ENCODE results near the gene RPL14.

RPL14 gene

DNA sequence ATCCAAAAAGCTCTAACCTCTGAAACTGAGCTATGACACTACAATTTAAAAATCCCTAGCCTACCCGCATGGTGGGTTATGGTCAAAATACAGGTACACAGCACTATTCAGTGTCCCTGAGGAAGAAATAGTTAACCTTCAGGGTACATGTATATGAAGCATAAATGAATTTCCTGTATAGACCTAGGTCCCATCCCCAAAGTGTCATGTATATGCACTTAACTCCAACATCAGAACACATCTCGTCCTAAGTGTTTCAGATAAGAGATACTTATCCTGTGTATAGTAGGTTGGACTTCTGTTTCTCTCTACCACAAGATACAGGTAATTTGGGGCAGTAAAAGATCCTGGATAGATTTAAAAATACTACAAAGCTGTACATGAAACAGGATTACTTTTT lies 6.4 kb downstream of the RPL14 start:
- ATAC-seq (peak; percentile 12), DNase-seq (no peak)

DNA sequence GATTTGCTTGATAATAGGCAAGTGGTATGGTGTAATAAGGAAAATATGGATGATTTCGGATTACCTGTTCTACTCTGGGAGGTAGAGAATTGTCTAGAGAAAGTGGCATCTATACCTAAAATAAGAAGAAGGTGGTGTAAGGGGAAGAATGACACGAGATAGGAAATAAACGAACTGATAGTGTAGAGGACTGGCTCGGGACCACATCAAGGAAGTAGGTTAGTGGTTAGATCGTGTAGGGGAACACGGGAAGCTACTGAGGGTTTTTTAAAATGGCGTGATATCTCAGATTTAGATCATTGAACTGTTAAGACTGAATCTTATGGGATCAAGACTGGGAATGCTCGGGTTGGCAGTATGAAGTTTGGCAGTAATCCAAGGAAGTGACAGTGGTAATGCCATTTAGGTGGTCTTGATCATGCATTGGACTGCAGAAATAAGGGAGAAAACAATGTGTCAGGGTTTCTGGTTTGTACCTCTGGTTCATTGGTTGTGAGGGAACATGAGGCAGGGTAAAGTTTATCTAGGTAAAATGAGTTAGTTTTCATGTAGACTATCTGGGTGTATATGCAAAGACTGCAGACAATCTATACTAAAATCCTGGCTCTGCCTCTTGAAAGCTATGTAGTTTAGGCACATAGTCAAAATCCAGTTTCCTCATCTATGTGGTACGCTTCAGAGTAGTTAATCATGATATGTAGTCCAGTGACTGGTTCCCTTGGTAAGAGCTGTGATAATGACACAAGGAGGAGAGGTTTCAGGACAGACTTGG lies 7.4 kb downstream of the RPL14 start:
- peak; percentile 48 for ATAC-seq
- DNase-seq, result no peak

DNA sequence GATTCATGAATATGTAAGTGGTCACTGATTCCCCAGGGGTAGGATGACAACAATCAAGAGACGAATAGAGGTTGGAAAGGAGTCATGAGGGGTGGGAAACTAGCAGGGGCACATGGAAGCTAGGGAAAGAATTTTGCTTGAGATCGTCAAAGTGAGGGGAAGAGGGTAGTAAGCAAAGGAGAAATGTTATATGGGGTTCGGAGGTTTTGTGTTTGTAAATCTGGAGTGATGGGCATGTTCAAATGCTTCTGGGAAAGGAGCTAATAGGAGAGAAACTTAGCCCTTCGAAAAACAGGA lies 7.9 kb downstream of the RPL14 start:
- ATAC-seq, result no peak
- DNase-seq, result no peak

DNA sequence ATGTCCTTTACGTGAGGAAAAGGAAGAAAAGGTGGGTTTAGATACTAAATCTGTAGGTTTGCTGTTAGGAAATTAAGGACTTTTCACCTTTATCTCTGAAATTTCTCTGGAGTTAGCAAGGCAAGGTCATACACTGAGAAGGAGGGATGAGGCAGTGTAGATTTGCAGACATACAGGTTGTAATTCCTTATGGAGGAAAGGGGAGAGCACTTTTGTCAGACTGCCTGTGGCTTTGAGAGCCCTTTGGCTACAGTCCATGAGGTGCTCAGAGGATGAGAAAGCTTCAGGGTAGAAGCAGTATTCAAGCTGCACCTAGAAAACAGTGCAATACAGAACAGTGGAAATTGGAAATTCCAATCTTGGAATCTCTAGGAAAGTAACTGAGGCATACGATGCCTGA lies 8.3 kb downstream of the RPL14 start:
- no peak for ATAC-seq

DNA sequence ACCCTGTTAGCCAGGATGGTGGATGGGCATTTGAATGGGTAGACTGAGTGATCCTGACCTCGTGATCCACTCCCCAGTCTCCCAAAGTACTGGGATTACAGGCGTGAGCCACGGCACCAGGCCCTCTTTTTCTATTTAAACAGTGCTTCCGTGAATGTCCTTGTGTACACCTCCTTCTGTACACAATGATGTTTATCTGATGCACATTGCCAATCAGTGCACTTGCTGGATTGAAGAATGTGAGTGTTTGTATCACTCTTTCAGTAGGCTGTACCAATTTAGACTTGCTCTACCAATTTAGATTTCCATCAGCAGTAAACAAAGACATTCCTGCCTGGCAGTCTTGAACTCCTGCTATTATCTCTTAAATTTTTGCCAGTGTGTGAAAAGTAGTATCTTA lies 10.9 kb downstream of the RPL14 start:
- no peak for ATAC-seq

More for the DNA sequence above, 8.3 kb downstream of the RPL14 start:
- no peak for DNase-seq

DNA sequence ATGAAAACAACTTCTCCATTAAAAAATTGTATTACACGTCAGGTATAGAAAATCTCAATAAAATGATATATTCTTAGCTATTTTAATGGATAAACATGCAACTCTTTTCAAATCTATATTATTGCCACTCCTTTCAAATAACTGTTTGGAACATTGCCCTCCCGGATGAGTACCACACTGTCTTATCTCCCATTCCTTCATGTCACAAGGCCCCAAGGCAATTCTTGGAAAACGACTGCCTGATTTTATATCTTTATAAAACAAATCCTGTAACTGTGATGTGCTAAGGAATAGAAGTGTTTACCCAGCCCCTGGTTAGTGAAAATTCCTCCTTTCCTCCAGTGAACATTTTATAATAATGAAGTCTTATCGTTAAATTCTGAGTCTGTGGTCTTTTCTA lies 13.6 kb downstream of the RPL14 start:
- ATAC-seq (no peak), DNase-seq (no peak)

More for the DNA sequence above, 10.9 kb downstream of the RPL14 start:
- DNase-seq, result no peak

DNA sequence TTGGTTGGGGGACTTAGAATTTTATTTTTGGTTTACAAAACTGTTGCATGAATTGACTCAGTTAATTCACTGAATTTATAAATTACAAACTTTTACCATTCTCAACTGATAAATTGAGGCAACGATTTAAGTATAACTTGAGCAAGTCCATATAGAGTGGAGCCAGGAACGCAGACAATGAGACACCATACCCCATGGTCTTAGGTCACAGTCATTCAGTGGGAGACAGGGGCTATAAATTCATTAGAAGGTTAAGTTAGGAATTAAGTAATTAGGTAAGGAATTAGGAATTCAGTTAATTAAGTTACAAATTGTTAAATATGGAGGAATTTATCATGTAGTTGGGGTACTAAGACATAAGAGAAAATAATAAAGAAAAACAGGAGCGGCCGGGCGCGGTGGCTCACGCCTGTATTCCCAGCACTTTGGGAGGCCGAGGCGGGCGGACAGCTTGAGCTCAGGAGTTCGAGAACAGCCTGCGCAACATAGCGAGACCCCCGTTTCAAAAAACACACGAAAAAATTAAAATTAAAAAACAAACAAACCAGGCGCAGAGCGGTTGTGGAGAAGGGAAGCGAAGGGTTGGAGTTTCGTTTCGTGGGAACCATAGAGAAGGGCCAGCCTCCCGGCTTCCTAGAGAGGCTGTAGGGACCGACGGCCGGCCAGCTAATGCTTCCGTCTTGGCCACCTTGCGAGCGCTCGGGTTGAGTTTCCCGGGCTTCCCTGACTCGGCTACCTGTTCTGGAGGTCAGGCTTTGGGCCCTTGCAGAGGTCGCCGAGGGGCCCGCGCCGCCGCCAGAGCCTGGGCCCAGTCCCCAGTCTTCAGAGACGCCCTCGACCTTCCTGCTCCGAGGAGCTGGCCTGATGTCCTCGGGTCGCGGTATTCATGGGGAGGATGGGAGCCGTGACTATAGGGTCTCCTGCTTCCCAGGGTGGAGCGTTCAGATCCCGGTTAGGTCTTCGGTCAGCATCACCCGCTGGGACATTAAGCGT lies 19.6 kb downstream of the RPL14 start, which contains the start of gene ZNF619:
TSS of gene ZNF619 (plus strand) at position 645 of the 993 bp plus-strand sequence. CDS start 858 bp downstream, outside the sequence.
- ATAC-seq, result peak; percentile 77
- peak; percentile 54 for DNase-seq

DNA sequence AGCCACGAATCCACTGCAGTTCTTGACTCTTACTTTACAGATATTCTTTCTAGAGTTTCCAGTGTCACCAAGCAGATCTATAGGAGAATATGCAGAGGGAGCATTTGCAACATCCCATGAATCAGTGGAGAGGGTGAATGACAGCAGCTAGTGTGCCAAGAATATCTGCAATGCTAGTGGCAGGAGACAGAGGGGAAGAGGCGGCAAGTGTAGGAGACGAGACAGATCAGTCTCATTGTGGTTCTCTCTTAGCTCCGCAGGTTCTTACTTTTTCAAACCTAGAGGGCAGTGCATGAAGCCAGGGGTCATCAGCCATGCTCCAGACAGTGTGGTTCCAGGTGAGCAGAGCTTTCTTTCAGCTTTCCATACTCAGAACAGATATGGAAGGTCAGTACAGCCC lies 20.5 kb downstream of the RPL14 start:
- DNase-seq (no peak), ATAC-seq (no peak)

GRCh38 chr3:40487172-40487571 lies 30.0 kb downstream of the RPL14 start:
- DNase-seq (no peak), ATAC-seq (no peak)

GRCh38 chr3:40490916-40491315 lies 33.8 kb downstream of the RPL14 start:
- ATAC-seq (no peak), DNase-seq (no peak)

GRCh38 chr3:40494698-40495097 lies 37.6 kb downstream of the RPL14 start:
- no peak for DNase-seq
- ATAC-seq, result no peak

DNA sequence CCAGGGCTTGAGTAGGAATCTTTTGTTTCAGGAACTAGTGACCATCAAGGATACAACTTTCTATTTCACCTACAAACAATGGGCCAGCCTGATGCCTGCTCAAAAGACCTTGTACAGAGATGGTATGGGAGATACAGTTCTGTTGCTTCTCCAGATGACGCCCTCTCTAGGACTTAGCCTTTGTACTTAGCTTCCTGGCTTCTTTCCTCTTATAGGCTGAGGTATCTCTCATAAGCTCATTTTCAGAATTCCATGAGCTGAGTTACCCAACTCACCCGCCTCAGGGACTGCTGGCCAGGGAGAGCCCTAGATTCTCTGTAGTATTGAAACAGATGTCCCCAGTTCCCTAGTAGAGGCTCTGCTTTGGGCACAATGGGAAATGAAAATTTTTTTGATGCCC lies 40.1 kb downstream of the RPL14 start:
- no peak for DNase-seq
- no peak for ATAC-seq

DNA sequence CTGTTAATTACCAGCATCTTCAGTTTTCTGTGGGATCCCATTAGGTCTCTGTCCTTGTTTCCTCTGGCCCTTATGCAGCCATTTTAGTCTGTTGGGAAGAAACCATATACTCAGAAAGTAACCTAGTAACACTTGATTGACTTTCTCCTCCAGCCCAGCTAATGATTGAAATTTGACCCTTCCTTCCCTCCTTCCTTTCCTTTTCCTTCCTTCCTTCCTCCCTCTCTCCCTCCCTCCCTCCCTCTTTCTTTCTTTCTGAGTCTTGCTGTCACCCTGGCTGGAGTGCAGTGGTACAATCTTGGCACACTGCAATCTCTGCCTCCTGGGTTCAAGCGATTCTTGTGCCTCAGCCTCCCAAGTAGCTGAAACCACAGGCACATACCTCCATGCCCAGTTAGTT lies 42.8 kb downstream of the RPL14 start:
- DNase-seq, result no peak
- no peak for ATAC-seq

DNA sequence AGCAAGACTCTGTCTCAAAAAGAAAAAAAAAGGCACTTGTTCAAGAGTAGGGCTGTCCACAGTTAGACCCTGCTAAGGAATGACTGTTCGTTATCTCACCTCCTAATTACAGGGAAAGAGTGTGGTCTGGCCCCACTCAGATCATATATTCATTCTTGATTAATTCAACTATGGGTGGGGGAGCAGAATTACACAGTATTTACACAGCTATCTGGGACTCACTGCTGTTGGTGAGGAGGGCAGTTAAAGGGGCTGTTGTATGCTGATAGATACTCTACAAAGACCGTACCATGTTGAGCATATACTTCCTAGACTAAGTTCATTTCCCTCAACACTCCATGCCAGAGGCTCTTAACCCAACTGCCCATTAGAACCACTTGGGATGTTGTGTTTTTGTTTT lies 44.9 kb downstream of the RPL14 start:
- no peak for ATAC-seq
- DNase-seq, result no peak

DNA sequence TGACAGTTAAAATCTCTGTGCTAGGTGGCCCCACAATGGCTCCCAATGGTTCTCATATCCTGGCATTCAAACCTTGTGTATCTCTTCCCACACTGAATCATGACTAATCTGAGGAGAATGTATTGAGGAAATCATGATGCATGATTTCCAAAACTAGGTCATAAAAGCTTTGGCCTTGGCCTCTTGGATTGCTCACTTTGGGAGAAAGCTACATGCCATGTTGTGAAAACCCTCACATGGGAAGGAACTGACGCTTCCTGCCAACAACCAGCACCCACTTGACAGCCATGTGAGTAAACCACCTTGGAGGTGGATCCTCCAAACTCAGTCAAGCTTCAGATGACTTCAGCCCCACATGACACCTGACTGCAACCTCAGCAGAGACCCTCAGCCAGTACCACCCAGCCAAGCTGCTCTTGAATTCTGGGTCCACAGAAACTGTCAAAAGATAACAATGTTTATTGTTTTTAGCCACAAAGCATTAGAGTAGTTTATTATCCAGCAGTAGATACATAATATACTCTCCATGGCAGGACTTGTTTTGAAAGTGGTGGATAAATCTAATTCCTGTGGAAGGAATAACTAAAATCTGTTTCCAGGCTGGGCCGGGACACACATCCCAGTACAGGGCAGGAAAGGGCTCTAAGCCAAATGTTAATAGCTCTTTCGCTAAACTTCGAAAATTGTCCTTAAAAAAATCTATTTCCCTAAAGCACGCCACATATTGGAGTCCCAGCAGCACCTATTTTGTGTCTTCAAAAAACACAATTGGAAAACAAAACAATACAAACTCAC lies 47.7 kb downstream of the RPL14 start:
- peak; percentile 65 for ATAC-seq
- DNase-seq, result peak; percentile 11

DNA sequence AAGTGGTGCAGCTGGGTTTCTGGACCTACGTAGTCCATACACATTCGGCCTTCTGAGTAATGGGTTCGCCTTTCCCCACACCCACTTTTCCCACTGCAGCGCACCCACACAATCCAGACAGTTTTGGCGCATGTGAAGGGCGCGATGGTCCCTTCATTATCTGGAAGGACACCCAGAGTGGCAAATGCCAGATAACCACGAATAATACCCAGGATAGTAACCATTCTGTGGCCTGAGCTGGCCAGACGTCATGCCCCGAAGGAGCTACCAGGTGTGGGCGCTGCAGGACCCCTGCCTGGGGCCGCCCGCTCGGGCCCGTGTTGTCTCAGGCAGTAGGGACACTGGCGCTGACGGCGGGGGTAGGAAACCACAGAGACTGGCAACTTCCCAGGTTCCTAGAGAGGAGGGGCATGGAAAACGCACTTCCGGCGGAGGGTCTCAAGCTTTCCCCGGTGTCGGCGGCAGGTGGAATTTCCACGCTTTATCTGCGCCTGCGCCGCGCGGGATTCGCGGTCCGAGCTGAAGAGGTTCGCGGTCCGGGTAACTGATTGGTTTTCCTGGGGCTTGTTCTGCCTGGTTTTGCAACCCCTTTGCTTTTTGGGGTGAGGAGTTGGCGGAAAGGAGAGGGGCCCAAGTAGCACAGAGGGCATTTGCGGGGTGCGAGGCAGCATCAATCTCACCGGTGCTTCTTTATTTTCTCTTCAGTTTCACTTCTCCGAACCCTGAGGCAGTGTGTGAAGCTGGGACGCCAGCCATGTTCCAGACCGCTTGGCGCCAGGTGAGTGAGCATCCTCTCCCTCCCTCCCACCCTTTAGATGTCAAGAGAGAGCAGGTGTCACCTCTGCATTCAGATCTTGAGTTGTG lies 48.7 kb downstream of the RPL14 start, which contains the start of gene ZNF620:
TSS of gene ZNF620 (plus strand) at position 441 of the 864 bp plus-strand sequence. CDS start at position 755, 314 bp downstream.
- ATAC-seq (peak; percentile 74), DNase-seq (peak; percentile 64)

DNA sequence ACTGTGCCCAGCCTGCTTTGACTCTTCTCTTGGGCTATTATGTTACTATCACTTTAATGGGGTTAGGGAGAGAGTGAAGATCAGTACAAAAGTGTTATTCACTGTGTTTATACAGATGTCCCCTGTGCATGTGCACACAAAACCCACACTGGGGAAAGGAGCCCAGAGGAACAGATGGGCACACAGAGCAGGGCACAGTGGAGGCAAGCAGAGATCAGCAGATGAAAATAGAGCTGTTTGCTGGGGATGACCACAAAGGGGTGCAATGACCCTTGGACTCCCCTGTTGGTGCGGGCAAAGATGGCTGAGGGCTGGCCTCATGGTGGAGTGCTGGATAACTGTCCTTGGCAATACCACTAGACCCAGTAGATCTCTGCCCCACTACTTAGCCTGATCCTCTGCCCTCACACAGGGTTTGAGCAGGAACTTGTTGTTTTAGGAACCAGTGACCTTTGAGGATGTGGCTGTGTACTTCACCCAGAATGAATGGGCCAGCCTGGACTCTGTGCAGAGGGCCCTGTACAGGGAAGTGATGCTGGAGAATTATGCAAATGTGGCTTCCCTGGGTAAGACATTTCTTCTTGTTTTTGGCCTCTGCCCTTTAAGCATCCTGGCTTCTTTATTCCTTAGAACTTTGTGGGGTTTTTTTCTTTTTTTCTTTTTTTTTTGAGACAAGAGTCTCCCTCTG lies 54.0 kb downstream of the RPL14 start:
- DNase-seq (no peak), ATAC-seq (no peak)

- ATAC-seq (no peak), DNase-seq (no peak)
Measured at GRCh38 chr3:40516201-40516600, 59.1 kb downstream of the RPL14 start.

- DNase-seq (no peak), ATAC-seq (no peak)
Measured at GRCh38 chr3:40518067-40518466, 60.9 kb downstream of the RPL14 start.
